Measurements from ENCODE around the gene IL11. TPM values are rescaled to one million over a fixed set of nuclear protein-coding genes. Genes with fewer than 3 reads are reported as not detected.

IL11 gene
- total RNA-seq, 4 donors from 2014 or later, result 0.66 TPM; not detected in 3

Other genes starting within 250 kb of the IL11 start
- gene TNNT1, start 221.3 kb downstream of the IL11 start, total RNA-seq, result 1,000 to 10,000 TPM; 2,342 to 9,166 (median 6,627) TPM
- gene TNNI3, start 212.7 kb downstream of the IL11 start, total RNA-seq, result 1 to 10 TPM; 1.6 to 6.2 (median 5.5) TPM
- under 1 TPM in 1 of 4 donors, not detected in 3; 0.39 TPM for gene DNAAF3, start 203.8 kb downstream of the IL11 start, total RNA-seq
- gene SYT5, start 190.2 kb downstream of the IL11 start, total RNA-seq, result not detected
- gene PTPRH, start 161.0 kb downstream of the IL11 start, total RNA-seq, result under 1 TPM; 0.39 to 0.56 (median 0.48) TPM
- 1 to 10 TPM in 3 of 4 donors, under 1 TPM in 1; 0.87 to 5.0 (median 1.7) TPM for gene TMEM86B, start 141.7 kb downstream of the IL11 start, total RNA-seq
- gene PPP6R1, start 111.4 kb downstream of the IL11 start, total RNA-seq, result 10 to 100 TPM; 14.6 to 47.9 (median 39.6) TPM
- 10 to 100 TPM; 18.5 to 41.7 (median 36.7) TPM for gene HSPBP1, start 90.4 kb downstream of the IL11 start, total RNA-seq
- gene BRSK1, start 86.5 kb downstream of the IL11 start, total RNA-seq, result not detected
- gene TMEM150B, start 45.1 kb downstream of the IL11 start, total RNA-seq, result 1 to 10 TPM in 1 of 4 donors, under 1 TPM in 1, not detected in 2; 0.40 to 3.3 TPM
- gene KMT5C, start 30.6 kb downstream of the IL11 start, total RNA-seq, result 1 to 10 TPM; 2.5 to 5.4 (median 4.5) TPM
- not detected for gene COX6B2, start 15.7 kb downstream of the IL11 start, total RNA-seq
- not detected for gene GARIN5B, start 7.2 kb downstream of the IL11 start, total RNA-seq
- gene TMEM190, start 6.4 kb upstream of the IL11 start, total RNA-seq, result not detected
- 1 to 10 TPM; 1.3 to 4.7 (median 2.1) TPM for gene TMEM238, start 13.8 kb upstream of the IL11 start, total RNA-seq
- 100 to 1,000 TPM; 123 to 278 (median 206) TPM for gene RPL28, start 15.5 kb upstream of the IL11 start, total RNA-seq
- gene UBE2S, start 37.3 kb upstream of the IL11 start, total RNA-seq, result 10 to 100 TPM in 3 of 4 donors, 1 to 10 TPM in 1; 7.7 to 14.6 (median 13.4) TPM
- not detected for gene SHISA7, start 72.8 kb upstream of the IL11 start, total RNA-seq
- gene ISOC2, start 91.2 kb upstream of the IL11 start, total RNA-seq, result 100 to 1,000 TPM in 1 of 4 donors, 10 to 100 TPM in 3; 59.7 to 101 (median 88.7) TPM
- not detected for gene C19orf85, start 94.3 kb upstream of the IL11 start, total RNA-seq
- 10 to 100 TPM in 3 of 4 donors, 1 to 10 TPM in 1; 7.4 to 22.3 (median 14.1) TPM for gene ZNF628, start 106.2 kb upstream of the IL11 start, total RNA-seq
- gene NAT14, start 114.7 kb upstream of the IL11 start, total RNA-seq, result 1 to 10 TPM in 2 of 4 donors, under 1 TPM in 2; 0.40 to 2.5 (median 1.1) TPM
- gene SSC5D, start 118.0 kb upstream of the IL11 start, total RNA-seq, result 1 to 10 TPM in 2 of 4 donors, under 1 TPM in 2; 0.53 to 2.2 (median 1.1) TPM
- gene SBK2, start 166.7 kb upstream of the IL11 start, total RNA-seq, result 1 to 10 TPM in 3 of 4 donors, not detected in 1; 1.5 to 3.0 (median 1.6) TPM
- 10 to 100 TPM in 1 of 4 donors, 1 to 10 TPM in 3; 3.1 to 24.1 (median 6.8) TPM for gene SBK3, start 175.1 kb upstream of the IL11 start, total RNA-seq
- gene ZNF579, start 210.4 kb upstream of the IL11 start, total RNA-seq, result 10 to 100 TPM; 15.0 to 19.3 (median 16.8) TPM
- gene FIZ1, start 229.1 kb upstream of the IL11 start, total RNA-seq, result 10 to 100 TPM in 1 of 4 donors, 1 to 10 TPM in 3; 6.8 to 11.2 (median 7.4) TPM
- 10 to 100 TPM; 35.6 to 61.7 (median 47.0) TPM for gene ZNF524, start 229.8 kb upstream of the IL11 start, total RNA-seq
- gene ZNF865, start 235.2 kb upstream of the IL11 start, total RNA-seq, result 10 to 100 TPM; 10.3 to 23.4 (median 15.2) TPM